HCEC 1CT (cell line): Measurements from ENCODE around the gene LEMD1.

Experiments
- DNase-seq: peaks from one replicate; pipeline ENCODE4 v3.0.0-alpha.2; 2017

Gene LEMD1

DNA sequence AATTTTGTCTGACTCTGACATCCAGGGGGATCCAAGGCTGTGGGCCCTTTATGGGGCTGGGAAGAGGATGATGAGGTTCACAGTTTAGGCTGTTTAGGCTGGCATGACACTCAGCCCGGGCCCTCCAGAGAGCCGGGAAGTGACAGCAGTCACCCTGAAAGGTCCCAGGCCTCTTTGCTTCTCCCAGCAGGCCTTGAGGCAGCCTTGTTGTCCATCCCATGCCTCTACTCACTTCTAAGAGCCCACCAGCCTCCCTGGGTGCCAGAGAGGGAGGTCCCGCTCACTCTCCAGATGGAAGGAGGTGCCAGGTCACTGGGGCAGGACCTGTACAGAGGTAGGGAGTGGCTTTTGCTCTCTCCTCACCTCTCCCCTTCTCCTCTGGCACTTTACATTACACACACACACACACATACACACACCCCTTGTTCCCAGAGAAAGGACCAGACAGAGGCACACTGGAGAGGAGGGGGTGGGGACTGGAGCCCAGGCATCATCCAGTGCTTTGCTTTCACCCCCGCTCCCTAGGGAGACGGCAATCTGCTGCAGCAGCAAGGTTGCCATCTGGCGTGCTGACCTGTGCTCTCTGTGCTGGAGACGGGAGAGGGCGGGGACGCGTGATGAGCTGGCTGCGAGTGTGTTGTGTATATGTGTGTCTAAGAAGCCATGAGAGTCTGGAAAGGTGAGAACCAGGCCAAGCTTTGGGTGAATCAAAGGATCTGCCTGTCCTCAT is 69.7 kb downstream of the LEMD1 start:
- DNase-seq = no peak

- DNase-seq = no peak
Measured at GRCh38 chr1:205350691-205351141, 71.1 kb downstream of the LEMD1 start.

DNA sequence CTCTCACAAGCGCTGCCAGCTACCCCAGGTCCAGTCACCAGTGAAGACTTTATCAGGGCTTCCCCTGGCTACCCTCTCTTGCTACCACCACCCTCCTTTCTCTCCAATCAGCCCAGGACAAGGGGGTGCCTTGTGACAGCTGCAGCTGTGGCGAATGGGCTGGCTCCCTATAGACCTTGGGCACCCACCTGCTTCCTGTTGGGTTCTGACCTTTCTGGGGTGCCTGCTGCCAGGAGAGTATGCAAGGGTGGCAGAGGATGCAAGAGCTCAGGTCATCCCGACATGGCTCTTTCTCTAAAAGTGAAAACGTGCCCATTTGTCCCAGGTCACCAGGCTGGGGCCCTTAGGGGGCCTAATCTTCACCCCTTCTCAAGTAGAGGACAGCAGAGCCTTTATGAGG is 71.7 kb downstream of the LEMD1 start:
- DNase-seq = no peak

DNA sequence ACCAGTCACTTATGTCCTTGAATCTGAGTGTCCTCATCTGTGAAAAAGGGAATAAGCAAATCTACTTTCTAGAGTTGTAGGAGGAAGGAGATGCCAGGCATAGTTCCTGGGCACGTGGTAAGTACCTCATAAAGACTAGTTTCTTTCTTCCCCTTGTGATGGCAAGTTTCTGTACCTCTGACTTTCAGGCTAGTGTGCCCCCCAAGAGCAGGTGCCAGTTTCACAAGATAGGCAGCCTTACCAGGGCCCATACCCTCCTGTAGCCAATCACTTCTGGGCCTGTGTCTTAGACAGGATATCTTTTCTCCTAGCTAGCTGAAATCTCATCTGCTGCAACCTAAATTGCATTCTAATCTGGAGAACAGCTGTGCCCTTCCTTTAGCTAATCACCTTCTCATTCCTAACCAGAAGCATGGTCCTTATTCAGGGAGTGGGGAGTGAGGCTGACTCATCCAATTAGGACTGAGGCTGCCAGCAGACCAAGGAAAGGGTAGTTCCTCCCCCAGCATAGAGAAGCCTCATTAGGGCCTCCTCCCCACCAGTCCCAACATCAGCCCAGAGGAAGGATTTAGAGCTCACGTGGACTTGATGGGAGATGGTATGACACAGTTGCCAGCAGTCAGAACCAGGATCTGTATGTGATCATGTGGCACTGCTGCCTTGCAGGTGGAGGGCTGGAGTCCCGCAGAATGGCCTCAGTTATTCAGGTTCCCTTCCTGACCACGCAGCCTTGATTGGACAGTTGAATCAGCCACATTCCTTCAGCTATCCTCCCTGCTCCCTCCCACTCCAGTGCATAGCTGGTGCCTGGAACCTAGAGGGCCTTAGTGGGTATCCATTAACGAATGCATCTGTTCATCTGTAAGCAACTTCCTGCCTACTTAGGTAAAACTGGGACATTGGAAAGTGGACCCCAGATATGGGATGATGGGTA is 73.0 kb downstream of the LEMD1 start:
- no peak for DNase-seq

DNA sequence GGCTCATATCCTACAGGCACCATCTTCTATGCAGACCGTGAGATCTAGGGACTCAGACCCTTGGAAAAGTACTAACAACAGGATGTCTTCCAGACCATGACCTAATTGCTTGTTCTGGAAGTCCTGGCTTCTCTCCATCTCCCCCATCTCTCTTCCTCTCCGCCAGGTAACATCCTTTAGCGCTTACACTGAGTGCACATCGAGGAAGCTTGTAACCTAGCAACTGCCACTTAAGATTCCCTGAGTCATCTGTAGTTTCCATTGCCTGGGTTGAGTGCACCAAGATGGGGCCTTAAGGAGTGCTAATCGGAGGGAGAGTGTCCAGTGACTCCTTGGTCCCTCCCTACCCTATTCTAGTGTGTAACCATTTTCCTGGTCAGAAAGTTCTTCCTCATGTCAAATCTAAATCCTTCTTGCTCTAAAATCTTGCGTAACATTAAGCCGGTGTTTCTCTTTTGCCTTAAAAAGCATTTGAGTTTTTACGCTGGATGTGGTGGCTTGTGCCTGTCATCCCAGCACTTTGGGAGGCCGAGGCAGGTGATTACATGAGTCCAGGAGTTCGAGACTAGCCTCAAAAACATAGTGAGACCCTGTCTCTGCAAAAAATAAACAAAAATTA is 74.8 kb downstream of the LEMD1 start:
- DNase-seq = no peak

DNA sequence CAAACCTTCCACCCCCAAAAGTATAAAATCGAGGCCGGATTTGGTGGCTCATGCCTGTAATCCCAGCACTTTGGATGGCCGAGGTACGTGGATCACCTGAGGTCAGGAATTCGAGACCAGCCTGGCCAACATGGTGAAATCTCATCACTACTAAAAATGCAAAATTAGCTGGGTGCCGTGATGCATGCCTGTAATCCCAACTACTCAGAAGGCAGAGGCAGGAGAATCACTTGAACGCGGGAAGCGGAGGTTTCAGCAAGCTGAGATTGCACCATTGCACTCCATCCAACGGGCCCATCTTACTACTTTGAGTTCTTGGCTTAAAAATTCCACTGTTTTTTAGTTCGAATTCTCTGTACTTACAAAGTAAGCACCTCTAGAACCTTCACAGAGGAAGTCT is 76.1 kb downstream of the LEMD1 start:
- DNase-seq = no peak

GRCh38 chr1:205344066-205344928 is 77.6 kb downstream of the LEMD1 start:
- no peak for DNase-seq

GRCh38 chr1:205343431-205344065 is 78.3 kb downstream of the LEMD1 start:
- no peak for DNase-seq

DNA sequence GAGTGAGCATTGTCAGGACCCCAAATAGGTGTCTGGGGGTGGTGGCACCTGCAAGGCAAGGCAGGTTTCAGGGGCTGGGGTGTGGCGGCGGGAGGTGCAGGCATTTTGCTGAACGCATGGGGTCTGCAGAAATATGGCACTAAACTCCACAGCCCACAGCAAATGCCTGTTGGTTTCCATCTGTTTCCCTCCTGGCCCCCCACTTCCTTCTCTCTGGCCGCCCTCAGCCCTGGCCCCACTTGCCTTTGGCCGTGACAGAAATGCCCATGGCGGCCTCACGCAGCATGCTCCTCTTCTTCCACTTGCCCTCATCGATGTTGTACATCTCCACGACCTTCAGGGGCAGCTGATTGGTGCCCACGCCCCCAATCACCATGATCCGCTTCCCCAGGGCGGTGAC is 78.9 kb downstream of the LEMD1 start:
- no peak for DNase-seq

DNA sequence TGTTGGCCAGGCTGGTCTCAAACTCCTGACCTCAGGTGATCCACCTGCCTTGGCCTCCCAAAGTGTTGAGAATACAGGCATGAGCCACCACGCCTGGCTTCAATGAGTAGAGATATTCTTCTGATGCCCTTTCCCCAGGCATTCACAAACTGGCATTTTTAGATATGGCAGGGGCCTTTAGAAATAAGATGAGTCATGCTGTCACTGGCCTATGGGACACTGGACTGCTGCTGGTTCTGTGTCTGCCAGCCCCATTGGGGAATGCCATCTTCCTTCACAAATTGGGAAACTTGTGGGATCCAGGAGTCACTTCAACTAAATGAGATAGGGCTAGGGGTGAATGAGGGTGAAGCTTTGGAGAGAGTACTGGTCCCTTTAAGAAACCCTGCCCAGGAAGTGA is 81.2 kb downstream of the LEMD1 start:
- DNase-seq = no peak

DNA sequence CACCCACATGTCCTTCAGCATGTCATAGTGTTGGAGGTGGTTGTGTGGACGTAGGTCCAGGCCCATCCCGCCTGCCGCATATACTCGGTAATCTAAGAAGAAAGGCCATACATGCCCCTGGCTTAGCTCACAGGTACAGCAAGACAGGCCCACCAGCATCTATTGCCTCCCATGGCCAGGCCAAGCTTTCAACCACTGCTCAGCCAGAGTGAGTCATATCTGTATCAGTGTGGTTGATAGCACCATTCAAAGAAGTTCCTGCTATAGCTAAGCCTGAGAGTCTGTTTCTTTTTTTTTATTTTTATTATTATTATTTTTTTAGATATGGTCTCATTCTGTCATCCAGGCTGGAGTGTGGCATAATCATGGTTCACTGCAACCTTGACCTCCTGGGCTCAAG is 82.1 kb downstream of the LEMD1 start:
- DNase-seq = no peak

DNA sequence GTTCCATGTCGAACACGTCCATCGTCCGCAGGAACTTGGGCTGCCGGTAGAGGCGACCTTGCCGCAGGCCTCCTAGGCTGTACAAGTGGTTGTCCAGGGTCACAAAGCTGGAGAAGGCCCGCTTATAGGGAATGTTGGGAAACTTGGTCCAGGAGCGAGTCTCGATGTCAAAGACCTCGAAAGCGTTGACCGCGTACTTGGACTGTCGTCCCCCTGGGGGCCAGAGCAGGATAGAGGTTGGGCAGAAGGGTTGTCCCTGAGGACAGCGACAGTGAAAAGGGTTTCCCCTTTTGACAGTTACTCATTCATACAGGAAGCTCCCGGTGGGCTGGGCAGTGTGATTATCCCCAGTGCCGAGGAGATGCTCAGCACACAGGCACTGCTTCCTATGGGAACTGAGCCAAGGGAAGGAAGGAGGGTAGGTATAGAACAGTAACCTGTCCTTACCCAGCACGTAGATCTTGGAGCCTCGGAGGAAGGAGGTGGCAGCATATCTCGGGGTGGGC is 82.6 kb downstream of the LEMD1 start:
- DNase-seq = no peak

GRCh38 chr1:205338011-205338410 is 83.8 kb downstream of the LEMD1 start:
- no peak for DNase-seq

- no peak for DNase-seq
Measured at GRCh38 chr1:205337481-205337880, 84.4 kb downstream of the LEMD1 start.

- DNase-seq = peak; percentile 62
Measured at GRCh38 chr1:205335692-205336091, 86.2 kb downstream of the LEMD1 start.

GRCh38 chr1:205332015-205332791 is 89.7 kb downstream of the LEMD1 start:
- DNase-seq = no peak
